Measurements from ENCODE around the gene ATG101.

DNA sequence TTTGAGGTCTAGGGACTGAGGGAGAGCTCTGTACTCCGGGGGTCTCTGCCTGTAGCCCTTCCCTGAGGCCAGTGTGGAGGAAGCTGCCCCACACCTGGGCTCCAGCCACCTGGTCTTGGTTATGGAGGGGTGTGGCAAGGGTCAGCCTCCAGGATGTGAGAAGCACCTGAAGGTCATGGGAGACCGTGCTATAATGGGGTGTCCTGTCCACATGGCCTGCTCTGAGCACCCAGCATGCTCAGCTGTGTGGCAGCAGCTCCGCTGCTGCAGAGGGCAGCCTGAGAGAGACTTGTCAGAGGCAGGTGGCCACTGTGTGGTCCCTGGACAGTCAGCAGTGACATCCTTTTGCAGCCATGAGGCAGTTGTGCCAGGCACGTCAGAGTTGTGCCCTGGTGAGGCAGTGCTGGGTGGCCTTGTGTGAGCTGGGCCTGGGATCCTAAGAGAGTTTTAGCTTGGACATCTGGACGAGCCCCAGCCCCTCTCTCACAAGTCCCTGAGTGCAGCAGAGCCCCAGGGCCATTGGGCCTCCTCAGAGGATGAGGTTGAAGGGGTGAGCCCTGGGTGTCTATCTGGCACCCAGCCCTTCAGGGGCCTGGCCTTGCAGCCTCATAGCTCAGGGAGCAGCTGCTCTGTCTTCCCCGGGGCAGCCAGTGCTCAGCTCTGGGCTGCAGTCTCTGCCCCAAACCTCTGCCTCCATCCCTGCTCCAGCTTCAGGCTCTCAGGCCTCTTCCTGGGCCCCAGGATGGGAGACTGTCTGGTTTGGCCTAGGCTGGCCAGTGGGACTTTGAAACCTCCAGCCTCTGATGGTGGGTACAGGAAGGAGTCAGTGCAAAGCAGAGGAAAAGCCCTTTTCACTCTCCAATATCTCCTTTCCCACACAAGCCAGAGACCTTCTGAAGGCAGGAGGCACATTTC, 7.4 kb upstream of the ATG101 start:
- TF ChIP-seq, protein P1, sequence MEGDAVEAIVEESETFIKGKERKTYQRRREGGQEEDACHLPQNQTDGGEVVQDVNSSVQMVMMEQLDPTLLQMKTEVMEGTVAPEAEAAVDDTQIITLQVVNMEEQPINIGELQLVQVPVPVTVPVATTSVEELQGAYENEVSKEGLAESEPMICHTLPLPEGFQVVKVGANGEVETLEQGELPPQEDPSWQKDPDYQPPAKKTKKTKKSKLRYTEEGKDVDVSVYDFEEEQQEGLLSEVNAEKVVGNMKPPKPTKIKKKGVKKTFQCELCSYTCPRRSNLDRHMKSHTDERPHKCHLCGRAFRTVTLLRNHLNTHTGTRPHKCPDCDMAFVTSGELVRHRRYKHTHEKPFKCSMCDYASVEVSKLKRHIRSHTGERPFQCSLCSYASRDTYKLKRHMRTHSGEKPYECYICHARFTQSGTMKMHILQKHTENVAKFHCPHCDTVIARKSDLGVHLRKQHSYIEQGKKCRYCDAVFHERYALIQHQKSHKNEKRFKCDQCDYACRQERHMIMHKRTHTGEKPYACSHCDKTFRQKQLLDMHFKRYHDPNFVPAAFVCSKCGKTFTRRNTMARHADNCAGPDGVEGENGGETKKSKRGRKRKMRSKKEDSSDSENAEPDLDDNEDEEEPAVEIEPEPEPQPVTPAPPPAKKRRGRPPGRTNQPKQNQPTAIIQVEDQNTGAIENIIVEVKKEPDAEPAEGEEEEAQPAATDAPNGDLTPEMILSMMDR (conservative IDR thresholded peaks at IDR 0.05; ENCODE audit: low read length): no peak
- TF ChIP-seq EZH2phosphoT487 (IDR thresholded peaks at IDR 0.05; ENCODE audit: borderline replicate concordance): no peak

Data from Loucy (cell line).